HG03175 (cell line): Measurements from ENCODE around the gene C3orf18.
"Not testable (repeated sequence)": the region's sequence is repeated elsewhere in the genome, so short reads cannot be mapped to it uniquely, and the experiment has no call there.

Source experiments
- ATAC-seq: cut with Tn5 transposase; IDR thresholded peaks from one replicate; pipeline ENCODE4 v1.9.1; 2021; ENCODE audit warnings: mild to moderate bottlenecking, moderate library complexity; ENCODE audit not compliant: unreplicated experiment

The C3orf18 gene

GRCh38 chr3:50525191-50525910, 42.2 kb downstream of the C3orf18 start:
- no peak for ATAC-seq

- ATAC-seq, result no peak
These were observed 42.8 kb downstream of the C3orf18 start for GRCh38 chr3:50524746-50525145.

- ATAC-seq, result no peak
These were observed 44.2 kb downstream of the C3orf18 start for GRCh38 chr3:50523279-50523811.

DNA sequence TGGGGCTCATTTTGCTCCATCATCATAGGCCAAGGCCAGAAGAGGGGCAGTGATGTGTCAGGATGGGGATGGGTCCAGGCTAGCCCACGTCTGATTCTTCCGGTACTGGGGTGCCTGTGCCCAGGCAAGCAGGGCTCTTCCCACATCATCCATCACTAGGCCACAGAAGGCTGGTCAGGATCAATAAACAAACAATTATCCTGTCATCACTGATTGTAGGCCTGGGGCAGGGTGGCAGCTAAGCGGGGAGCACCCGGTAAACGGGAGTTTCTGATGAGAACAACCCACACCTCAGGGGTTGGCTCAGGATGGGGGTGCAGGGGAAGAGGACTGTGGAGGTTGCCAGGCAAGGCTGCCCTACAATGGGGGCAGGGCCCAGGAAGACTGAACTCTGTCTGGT, 46.0 kb downstream of the C3orf18 start:
- no peak for ATAC-seq

DNA sequence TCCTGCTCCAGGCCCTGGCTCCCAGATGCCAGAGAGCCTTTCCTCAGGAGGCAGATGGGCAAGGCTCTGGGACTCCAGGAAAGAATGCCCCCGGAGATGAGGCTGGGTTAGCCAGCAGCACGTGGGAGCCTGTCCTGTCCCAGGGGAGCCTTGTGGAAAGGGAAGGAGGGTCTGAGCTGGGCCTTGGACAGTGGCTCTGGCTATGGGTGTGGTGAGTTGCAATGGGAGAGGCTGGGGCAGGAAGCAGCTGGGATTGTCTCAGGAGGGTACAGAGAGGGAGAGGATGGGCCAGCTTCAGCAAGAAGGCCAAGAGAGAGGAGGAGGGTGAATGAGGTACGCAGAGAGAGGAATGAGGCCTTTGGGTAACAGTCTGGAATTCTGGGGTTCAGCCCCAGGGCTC, 46.7 kb downstream of the C3orf18 start:
- ATAC-seq, result no peak

DNA sequence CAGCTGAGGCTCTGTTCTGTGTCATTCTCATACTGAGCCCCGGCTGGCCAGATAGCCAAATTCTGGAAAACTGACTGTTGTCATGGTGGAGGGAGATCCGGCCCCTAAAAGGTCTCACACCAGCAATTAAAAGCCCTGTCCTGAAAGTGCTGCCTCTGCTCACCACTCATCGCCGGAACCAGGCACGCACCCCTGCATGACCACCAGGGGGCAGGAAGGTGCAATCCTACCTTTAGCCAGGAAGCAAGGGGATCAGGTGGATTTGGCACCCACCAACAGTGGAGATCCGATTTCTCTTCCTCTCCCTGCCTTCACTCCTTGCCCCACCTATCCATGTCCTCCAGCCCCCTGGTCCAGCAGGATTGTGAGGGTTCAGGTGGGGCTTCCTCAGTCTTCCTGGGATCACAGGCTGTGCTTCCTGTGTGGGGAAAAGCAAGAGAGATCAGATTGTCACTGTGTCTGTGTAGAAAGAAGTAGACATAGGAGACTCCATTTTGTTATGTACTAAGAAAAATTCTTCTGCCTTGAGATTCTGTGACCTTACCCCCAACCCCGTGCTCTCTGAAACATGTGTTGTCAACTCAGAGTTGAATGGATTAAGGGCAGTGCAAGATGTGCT, 48.0 kb downstream of the C3orf18 start:
- no peak for ATAC-seq

DNA sequence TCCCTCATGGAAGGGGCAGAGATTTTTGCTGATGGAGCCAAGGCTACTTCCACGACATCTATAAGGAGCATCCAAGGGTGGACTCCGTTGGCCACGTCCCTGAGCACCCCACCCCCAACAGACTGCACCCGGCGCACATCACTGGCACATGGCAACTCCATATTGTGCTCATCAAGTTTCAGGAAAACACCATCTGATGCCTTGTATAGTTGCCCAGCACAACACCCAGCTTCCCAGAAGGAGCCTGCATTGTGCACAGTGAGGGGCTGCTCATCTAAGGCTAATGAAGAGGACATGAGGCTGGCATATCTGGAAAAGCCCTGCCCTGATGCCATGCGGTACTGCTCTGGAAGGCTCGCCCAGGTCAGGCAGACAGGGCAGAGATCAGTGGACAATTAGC, 49.1 kb downstream of the C3orf18 start:
- no peak for ATAC-seq

- ATAC-seq, result no peak
These were observed 49.8 kb downstream of the C3orf18 start for GRCh38 chr3:50517721-50518206.

DNA sequence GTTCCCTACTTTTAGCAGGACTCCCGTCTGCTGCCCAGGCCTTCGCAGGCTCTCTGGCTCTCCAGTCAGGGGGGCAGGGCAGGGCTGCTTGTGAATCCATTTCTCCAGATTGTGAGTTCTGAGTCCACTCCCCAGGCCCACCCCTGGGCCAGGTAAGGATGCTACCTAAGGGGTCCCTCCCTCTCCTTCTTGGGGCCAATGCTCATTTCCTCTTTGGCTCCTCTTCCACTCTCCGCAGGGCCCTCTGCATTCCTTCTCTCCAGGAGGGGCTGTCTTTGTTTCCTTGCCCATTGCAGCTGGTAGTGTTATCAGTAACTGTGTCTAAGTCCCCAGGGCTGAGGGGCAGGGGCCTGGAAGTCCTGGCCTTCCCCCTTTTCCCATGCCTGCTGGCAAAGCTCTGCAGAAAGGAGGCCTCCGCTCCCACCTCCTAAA, 51.1 kb downstream of the C3orf18 start:
- no peak for ATAC-seq

DNA sequence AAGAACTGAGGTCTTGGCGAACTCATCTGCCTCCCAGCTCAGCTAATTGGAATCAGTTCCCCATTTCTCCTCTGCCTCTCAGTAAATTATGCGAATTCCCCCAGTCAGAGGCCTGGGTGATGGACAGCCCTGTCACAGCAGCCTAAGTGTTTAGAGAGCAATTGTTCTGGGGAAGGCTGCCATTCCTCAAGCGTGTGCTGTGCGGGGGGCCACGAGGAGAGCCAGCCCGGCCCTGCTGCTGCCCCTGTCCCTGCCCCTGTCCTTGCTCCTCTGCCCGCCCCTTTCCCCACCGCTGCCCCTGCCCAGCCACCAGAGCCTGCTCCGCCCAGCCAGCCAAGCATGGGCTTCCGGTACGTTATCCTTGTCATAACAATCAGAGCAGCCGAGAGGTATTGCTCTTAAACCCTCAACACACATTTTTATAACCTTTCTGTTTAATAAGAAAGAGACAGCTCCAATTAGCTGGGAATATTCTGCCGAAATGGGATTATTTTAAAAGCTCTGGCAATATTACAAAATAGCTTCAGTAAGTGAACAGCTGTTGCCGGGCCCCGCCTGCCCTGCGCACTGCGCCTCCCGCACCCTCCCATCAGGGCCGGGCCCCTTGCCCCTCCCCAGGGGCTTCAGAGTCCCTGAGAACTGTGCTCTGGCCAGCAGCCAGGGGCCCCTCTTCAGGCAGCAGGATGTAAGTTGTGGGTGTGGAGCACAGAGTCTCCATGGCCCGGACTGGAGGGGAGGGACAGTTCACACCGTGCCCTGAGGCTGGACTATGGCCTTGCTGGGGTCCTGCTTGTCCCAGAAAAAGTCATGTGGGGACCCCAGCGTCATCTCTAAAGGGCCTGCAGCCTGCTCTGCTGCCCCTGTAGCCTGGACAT, 51.7 kb downstream of the C3orf18 start:
- ATAC-seq, result no peak

DNA sequence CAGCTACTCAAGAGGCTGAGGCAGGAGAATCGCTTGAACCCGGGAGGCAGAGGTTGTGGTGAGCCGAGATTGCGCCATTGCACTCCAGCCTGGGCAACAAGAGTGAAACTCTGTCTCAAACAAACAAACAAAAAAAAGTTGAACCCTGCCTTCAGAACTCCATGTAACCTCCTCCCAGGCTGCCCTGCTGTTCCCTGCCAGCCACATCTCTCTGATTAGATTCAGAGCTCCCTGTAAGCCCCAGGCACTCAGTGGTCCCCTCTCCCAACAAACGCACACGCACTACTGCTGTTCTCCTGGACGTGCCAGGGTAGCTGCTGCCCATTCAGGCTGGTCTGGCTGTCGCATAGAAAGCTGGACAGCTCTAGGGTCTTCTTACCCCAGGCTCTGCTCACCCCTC, 54.6 kb downstream of the C3orf18 start:
- not testable (repeated sequence) for ATAC-seq

DNA sequence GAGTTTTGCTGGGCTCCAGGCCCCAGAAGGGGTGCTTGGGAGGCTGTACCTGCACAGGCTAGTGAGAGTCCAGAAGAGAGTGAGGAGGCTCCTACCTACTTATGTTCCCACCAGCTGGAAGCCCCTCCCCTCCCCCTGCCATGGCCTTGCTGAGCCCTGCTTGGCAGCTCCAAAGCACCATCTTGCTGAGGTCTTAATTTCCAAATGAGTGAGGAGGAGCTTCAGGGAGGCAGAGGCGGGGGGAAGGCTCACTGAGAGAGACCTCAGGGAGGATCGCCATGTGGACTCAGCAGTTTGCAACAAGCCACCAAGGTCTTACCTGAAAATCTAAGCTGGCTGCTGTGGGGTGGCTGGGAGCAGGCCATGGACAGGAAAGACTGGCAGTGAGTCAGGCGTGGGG, 55.4 kb downstream of the C3orf18 start:
- ATAC-seq, result no peak

DNA sequence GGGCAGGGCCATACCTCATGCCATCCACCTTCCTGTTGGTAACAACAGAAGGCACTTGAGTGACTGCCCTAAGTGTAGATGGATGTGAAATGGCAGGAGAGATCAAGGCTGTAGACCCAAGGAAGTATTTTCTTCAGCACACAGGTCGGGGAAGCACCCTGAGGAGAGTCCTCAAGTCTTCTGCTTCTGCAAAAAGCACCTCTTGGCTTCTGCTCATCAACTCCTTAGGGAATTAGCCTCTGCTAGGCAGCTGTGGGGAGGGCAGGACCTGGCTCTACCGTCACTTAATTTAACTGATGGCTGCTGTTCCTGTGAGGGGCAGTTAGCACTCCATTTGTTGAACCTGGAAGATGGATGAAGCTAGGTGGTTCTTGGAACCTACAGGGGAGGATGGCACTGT, 57.2 kb downstream of the C3orf18 start:
- no peak for ATAC-seq

DNA sequence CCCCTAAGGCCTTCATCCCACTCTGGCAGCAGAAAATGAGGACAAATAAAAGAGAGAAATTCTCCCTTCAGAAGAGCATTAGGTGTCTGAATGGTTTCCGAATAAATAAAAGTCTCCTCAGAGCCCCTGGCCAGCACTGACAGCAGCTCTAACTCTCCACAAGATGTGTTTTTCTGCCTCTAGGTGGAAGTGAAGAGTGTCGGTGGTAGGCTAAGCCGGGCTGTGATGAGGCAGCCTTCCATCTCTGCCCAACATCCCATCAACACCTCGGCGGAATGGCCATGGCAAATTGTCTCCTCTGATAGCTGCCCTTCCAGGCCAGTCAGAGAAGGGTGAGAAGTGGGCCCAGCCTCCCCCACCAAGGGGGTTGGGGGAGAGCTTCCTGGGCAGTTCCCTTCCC, 57.8 kb downstream of the C3orf18 start:
- ATAC-seq, result no peak

GRCh38 chr3:50508821-50509220, 58.7 kb downstream of the C3orf18 start:
- no peak for ATAC-seq
